ENCODE results near the gene MRPL53.
"Not testable (repeated sequence)": the region's sequence is repeated elsewhere in the genome, so short reads cannot be mapped to it uniquely, and the experiment has no call there.

MRPL53 gene

GRCh38 chr2:74502147-74502719, 29.8 kb upstream of the MRPL53 start:
- no peak for DNase-seq

- DNase-seq: no peak
These were observed 29.0 kb upstream of the MRPL53 start for GRCh38 chr2:74501335-74502071.

GRCh38 chr2:74500578-74500946, 28.1 kb upstream of the MRPL53 start:
- no peak for DNase-seq

- no peak for DNase-seq
These were observed 27.6 kb upstream of the MRPL53 start for GRCh38 chr2:74499940-74500577.

- DNase-seq: no peak
These were observed 26.9 kb upstream of the MRPL53 start, which contains the start of gene LBX2 for GRCh38 chr2:74499267-74499939. LBX2 (minus strand) TSS chr2:74499603; CDS start chr2:74499537, 66 bp downstream.

- peak in 1 of 3 experiments; percentile 49 for DNase-seq
These were observed 26.2 kb upstream of the MRPL53 start for GRCh38 chr2:74498500-74499266.

GRCh38 chr2:74497777-74498499, 25.5 kb upstream of the MRPL53 start:
- peak in 2 of 3 experiments; percentile 79 to 81 for DNase-seq

GRCh38 chr2:74496997-74497776, 24.7 kb upstream of the MRPL53 start:
- peak in 2 of 3 experiments; percentile 50 to 56 for DNase-seq

- no peak for DNase-seq
These were observed 23.0 kb upstream of the MRPL53 start for GRCh38 chr2:74495440-74495839.

- no peak for DNase-seq
These were observed 21.1 kb upstream of the MRPL53 start for GRCh38 chr2:74493546-74493945.

GRCh38 chr2:74491648-74492544, 19.4 kb upstream of the MRPL53 start:
- no peak for DNase-seq

- no peak for DNase-seq
These were observed 17.4 kb upstream of the MRPL53 start for GRCh38 chr2:74489906-74490305.

- no peak for DNase-seq
These were observed 16.4 kb upstream of the MRPL53 start for GRCh38 chr2:74488643-74489481.

- DNase-seq: no peak
These were observed 13.7 kb upstream of the MRPL53 start for GRCh38 chr2:74486141-74486540.

GRCh38 chr2:74483675-74484164, 11.2 kb upstream of the MRPL53 start:
- not testable (repeated sequence) for DNase-seq

GRCh38 chr2:74482801-74483674, 10.6 kb upstream of the MRPL53 start, which contains the start of the genes CCDC142 and TTC31:
CCDC142 (minus strand) TSS chr2:74482998; CDS start chr2:74482837, 161 bp downstream.
TTC31 (plus strand) TSS chr2:74483081; CDS start chr2:74483096, 15 bp downstream.
- peak; percentile 84 to 99 (median 99) for DNase-seq

- peak in 2 of 3 experiments; percentile 70 to 95 for DNase-seq
These were observed 9.7 kb upstream of the MRPL53 start for GRCh38 chr2:74481961-74482800.

Data from NCI-H1417 (cell line).